ENCODE data around the gene MYCL.

The MYCL gene

DNA sequence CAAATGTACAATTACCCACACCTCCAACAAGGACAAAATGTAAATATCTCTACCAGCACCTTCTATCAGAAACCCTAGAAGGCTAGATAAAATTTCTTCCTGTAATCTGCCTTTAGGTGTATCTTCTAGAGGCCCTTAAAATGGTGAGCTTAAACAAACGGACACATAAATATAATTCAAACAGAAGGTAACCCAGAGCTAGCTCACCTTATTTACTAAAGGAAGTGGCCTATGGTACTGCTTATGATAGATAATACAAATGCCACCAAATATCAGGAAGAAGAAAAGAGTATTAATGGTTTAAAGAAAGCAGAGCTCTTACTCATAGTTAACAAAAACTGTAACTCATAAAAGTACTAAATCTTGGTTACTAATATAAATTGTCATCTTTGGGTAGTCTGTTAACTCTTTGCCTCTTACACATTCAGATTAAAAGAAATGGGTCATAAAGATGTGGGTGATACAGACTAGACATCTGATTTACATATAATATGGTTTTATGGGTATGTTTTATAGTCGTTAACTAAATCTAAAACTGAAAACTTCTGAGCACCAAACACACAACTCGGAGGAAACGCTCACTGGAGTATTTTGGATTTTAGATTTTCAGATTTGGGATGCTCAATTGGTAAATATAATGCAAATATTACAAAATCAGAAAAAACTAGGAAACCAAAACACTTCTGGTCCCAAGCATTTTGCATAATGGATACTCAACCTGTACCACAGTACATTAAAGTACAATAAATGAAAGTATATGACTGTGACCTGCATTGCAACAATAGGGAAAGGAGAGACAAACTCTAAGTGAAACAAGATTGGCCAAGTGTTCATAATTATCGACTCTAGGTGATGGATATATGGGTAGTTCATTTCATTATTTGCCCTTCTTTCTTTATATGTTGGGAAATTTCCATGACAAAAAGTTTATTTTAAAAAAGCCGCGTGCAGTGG is 41.6 kb downstream of the MYCL start:
- no peak overlapping the region for H3K9ac ChIP-seq (ENCODE audit: low read depth, low read length)
- H3K9me3 ChIP-seq (ENCODE audit: insufficient read depth, low read depth, low read length) = no peaks in the 10 kb centered on the region
- no peak overlapping the region for H3K27ac ChIP-seq (ENCODE audit: low read depth, low read length)
- H3K27me3 ChIP-seq (ENCODE audit: insufficient read depth, low read length) = no peaks in the 10 kb centered on the region
- peaks cover 3% of the 10 kb centered on the region; the same call in 1 of the 2 replicates for H3K4me1 ChIP-seq (ENCODE audit: insufficient read depth, low read length)
- H3K36me3 ChIP-seq (ENCODE audit: insufficient read depth, low read length) = peaks cover 19% of the 10 kb centered on the region
- WGBS = 94% methylated on average over 4 of the region's 7 CpGs
- no peak overlapping the region for H3K4me3 ChIP-seq (ENCODE audit: low read length)

DNA sequence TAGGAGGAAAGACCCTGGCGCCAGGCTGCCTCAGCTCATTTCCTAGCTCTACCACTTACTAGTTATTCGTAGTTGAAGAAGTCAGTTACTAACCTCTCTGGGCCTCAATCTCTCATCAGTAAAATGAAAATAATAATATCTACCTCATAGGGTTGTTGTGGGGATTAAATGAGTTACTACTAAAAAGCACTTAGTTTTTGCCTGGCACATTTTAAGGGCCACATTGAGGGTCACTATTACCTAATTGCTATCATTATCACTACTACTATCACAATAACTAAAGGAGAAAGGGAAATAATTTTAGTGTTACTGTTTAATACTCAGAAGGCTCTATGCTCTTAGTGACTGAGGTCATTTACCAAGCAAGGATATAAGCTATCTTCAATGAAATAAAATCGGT is 43.4 kb downstream of the MYCL start:
- no peak overlapping the region for H3K9ac ChIP-seq (ENCODE audit: low read depth, low read length)
- H3K27ac ChIP-seq (ENCODE audit: low read depth, low read length) = no peak overlapping the region
- no peak overlapping the region for H3K4me3 ChIP-seq (ENCODE audit: low read length)
- WGBS = 100% methylated on average over 1 of the region's 3 CpGs
- H3K9me3 ChIP-seq (ENCODE audit: insufficient read depth, low read depth, low read length) = no peaks in the 10 kb centered on the region
- peaks cover 3% of the 10 kb centered on the region; the same call in 1 of the 2 replicates for H3K4me1 ChIP-seq (ENCODE audit: insufficient read depth, low read length)
- no peaks in the 10 kb centered on the region for H3K27me3 ChIP-seq (ENCODE audit: insufficient read depth, low read length)
- H3K36me3 ChIP-seq (ENCODE audit: insufficient read depth, low read length) = peaks cover 35% of the 10 kb centered on the region

DNA sequence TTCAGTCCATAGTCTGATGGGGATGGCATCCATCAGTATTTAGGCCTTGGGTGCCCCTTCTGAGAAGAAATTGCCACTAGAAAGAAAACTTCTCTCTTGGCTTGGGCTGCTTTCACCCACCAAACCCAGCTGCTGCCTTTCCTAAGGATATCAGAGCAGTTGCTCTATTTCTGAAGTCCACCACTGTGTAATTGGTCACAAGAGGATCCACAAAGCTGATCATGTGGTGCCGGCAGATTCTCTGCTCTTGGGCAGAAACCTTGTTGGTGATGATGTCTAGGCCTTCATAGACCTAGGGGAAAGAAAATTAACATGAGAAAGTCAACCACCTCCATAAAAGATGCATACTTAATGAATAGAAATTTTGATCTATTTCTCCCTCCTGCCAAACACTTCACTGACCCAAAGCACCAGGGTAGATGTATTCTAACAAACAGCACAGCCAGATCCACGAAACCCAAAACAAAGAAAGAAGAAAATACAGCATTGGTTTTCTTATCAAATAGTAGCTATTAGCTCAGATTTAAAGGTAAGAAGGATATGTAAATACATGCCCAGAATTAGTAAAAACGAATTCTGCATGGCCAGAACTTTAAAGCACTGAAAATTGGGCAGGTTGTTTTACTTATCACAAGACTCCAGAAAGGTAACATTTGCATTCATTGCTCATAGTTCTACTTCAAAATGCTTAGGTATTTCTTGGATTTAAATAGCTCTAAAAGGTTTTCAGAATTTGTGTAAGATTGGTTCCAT is 44.4 kb downstream of the MYCL start:
- Histone ChIP-seq H3K27ac (ENCODE audit: low read depth, low read length) (no peak overlapping the region), H3K9me3 (ENCODE audit: insufficient read depth, low read depth, low read length) (no peaks in the 10 kb centered on the region), H3K27me3 (ENCODE audit: insufficient read depth, low read length) (no peaks in the 10 kb centered on the region), H3K36me3 (ENCODE audit: insufficient read depth, low read length) (peaks cover 44% of the 10 kb centered on the region), H3K4me1 (ENCODE audit: insufficient read depth, low read length) (peaks cover 3% of the 10 kb centered on the region; the same call in 1 of the 2 replicates), H3K4me3 (ENCODE audit: low read length) (no peak overlapping the region), H3K9ac (ENCODE audit: low read depth, low read length) (no peak overlapping the region)
- WGBS = 94% methylated on average over 2 of the region's 3 CpGs

DNA sequence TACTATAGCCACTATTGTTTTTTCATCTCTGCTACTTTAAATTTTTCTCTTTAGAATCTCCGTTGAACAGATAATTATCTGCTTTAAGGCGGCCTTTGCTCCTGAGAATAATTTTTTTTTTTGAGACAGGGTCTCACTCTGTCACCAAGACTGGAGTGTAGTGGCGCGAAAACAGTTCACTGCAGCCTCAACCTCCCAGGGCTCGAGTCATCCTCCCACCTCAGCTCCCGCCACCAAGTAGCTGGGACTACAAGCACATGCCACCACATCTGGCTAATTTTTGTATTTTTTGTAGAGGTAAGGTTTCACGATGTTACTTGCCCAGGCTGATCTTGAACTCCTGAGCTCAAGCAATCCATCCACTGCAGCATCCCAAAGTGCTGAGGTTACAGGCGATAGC is 47.0 kb downstream of the MYCL start:
- Histone ChIP-seq H3K4me3 (ENCODE audit: low read length) (no peak overlapping the region), H3K4me1 (ENCODE audit: insufficient read depth, low read length) (peaks cover 3% of the 10 kb centered on the region; the same call in 1 of the 2 replicates), H3K9me3 (ENCODE audit: insufficient read depth, low read depth, low read length) (no peaks in the 10 kb centered on the region), H3K27me3 (ENCODE audit: insufficient read depth, low read length) (no peaks in the 10 kb centered on the region), H3K36me3 (ENCODE audit: insufficient read depth, low read length) (peaks cover 66% of the 10 kb centered on the region), H3K9ac (ENCODE audit: low read depth, low read length) (no peak overlapping the region), H3K27ac (ENCODE audit: low read depth, low read length) (no peak overlapping the region)
- WGBS = 97% methylated on average over 8 of the region's 8 CpGs

DNA sequence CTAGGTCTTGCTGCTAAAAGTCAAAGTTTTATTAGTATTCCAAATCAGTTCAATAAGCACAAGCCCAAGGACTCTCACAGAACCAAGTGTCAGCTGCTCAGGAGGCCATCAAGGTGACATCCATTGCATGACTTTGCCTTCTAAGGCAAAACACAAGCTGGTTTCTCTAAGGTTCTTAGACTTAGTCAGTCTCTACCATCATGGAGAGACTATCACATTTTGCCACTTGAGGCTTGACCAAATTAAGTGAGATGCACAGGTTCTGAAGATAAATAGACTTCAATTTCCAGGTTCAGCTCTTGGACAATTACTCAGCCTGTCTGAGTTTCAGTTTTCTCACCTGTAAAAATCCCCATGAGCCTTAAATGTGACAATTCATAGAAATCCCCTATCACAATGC is 47.4 kb downstream of the MYCL start:
- H3K4me3 ChIP-seq (ENCODE audit: low read length) = no peak overlapping the region
- peaks cover 3% of the 10 kb centered on the region; the same call in 1 of the 2 replicates for H3K4me1 ChIP-seq (ENCODE audit: insufficient read depth, low read length)
- H3K27ac ChIP-seq (ENCODE audit: low read depth, low read length) = no peak overlapping the region
- peaks cover 70% of the 10 kb centered on the region for H3K36me3 ChIP-seq (ENCODE audit: insufficient read depth, low read length)
- H3K9me3 ChIP-seq (ENCODE audit: insufficient read depth, low read depth, low read length) = no peaks in the 10 kb centered on the region
- no peak overlapping the region for H3K9ac ChIP-seq (ENCODE audit: low read depth, low read length)
- no peaks in the 10 kb centered on the region for H3K27me3 ChIP-seq (ENCODE audit: insufficient read depth, low read length)

DNA sequence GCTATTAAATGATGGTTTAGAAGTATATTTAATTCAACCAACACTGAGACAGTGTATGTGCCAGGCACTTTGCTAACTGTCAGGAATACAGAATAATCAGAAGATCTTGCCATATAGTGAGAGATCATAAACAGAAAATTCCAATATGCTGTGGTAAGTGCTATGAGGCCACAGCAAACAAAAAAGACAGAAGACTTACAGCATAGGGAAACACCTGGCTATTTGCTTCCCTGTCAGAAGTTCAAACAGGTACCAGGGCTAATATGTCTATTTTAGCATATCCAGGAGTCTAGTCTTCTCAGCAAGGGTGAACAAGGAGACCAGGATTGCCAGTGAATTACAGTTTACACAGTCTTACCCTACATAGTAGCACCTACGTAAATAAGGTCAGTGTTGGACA is 48.8 kb downstream of the MYCL start:
- Histone ChIP-seq H3K27ac (ENCODE audit: low read depth, low read length) (no peak overlapping the region), H3K4me1 (ENCODE audit: insufficient read depth, low read length) (peaks cover 3% of the 10 kb centered on the region; the same call in 1 of the 2 replicates), H3K27me3 (ENCODE audit: insufficient read depth, low read length) (no peaks in the 10 kb centered on the region), H3K9me3 (ENCODE audit: insufficient read depth, low read depth, low read length) (no peaks in the 10 kb centered on the region), H3K36me3 (ENCODE audit: insufficient read depth, low read length) (peaks cover 81% of the 10 kb centered on the region), H3K9ac (ENCODE audit: low read depth, low read length) (no peak overlapping the region), H3K4me3 (ENCODE audit: low read length) (no peak overlapping the region)
- 92% methylated on average over 1 of the region's 1 CpG for WGBS

DNA sequence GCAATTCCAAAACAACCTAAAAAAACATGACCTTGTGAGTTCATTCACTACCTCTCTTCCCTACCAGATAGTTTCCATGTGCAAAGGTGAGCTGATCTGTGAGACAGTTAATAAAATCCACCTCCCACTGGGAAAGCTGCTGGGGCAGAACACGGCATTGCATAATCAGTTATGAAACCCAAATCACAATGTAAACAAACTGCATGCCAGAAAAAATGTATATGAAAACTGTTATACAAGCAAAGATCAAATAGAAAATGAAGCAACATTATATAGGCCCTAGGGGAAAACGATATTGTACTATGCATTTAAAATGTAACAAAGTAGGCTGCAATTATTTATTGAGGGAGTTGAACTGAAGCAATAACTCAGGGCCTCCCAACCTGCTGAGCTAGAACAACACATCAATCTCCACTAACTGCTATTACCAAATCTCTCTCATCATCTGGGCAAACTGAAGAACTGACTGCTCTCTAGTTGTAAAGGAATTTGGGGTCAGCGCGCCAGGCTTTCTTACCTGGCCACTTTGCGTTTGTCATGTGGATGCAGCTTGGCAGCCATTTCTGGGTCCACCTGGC is 49.4 kb downstream of the MYCL start:
- no peaks in the 10 kb centered on the region; the same call in 1 of the 2 replicates for H3K4me1 ChIP-seq (ENCODE audit: insufficient read depth, low read length)
- H3K4me3 ChIP-seq (ENCODE audit: low read length) = no peak overlapping the region
- H3K9ac ChIP-seq (ENCODE audit: low read depth, low read length) = no peak overlapping the region
- peaks cover 86% of the 10 kb centered on the region for H3K36me3 ChIP-seq (ENCODE audit: insufficient read depth, low read length)
- no peaks in the 10 kb centered on the region for H3K9me3 ChIP-seq (ENCODE audit: insufficient read depth, low read depth, low read length)
- 96% methylated on average over 5 of the region's 5 CpGs for WGBS
- no peaks in the 10 kb centered on the region for H3K27me3 ChIP-seq (ENCODE audit: insufficient read depth, low read length)
- H3K27ac ChIP-seq (ENCODE audit: low read depth, low read length) = no peak overlapping the region

DNA sequence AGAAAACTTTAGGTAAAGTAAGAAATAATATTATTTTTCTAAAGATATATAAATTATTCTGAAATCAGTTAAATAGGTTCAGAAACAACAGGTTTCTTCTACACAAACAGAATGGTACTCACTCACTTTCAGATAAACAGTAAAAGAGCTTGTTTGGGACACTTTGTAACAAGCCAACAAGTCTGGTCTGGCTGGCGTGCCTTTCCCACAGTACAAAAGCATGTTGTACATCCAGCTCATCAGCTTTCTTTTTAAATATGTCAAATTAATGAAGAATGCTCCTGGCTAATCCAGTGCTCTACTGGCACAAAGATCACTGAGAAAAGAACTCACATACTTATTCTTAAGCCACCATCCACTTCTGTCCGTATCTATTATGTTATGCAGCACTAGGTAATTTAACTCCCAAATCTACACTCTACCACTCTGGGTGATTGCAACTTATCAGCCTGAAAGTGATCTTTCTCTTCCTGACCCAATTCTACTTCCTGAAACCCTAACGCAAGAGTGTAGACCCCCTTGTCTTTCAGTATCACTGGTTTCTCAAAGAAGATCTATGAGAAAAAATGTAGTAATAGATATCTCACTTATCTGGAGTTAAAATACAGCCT is 51.0 kb downstream of the MYCL start:
- no peak overlapping the region for H3K27ac ChIP-seq (ENCODE audit: low read depth, low read length)
- no peaks in the 10 kb centered on the region for H3K27me3 ChIP-seq (ENCODE audit: insufficient read depth, low read length)
- H3K4me1 ChIP-seq (ENCODE audit: insufficient read depth, low read length) = no peaks in the 10 kb centered on the region
- H3K4me3 ChIP-seq (ENCODE audit: low read length) = no peak overlapping the region
- no peaks in the 10 kb centered on the region for H3K9me3 ChIP-seq (ENCODE audit: insufficient read depth, low read depth, low read length)
- 96% methylated on average over 3 of the region's 3 CpGs for WGBS
- H3K9ac ChIP-seq (ENCODE audit: low read depth, low read length) = no peak overlapping the region
- peaks cover 89% of the 10 kb centered on the region for H3K36me3 ChIP-seq (ENCODE audit: insufficient read depth, low read length)

DNA sequence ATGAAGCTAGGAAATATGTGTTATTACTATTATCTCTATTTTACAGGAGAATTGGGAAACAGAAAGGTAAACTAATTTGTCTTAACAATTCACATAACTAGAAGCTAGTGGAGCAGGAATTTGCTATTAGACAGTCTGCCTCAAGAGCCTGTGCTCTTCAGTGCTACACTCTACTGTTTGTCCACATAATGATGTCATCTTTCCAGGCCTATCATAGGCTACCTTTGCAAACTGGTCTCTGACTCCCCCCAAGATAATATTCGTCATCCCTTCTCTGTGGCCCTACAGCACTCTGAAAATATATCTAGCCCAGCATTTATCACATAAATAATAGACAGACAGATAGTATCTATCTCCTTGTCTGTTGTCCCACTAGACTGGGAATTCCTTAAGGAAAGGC is 52.5 kb downstream of the MYCL start:
- Histone ChIP-seq H3K9me3 (ENCODE audit: insufficient read depth, low read depth, low read length) (no peaks in the 10 kb centered on the region), H3K4me1 (ENCODE audit: insufficient read depth, low read length) (no peaks in the 10 kb centered on the region), H3K4me3 (ENCODE audit: low read length) (no peak overlapping the region), H3K27me3 (ENCODE audit: insufficient read depth, low read length) (no peaks in the 10 kb centered on the region), H3K9ac (ENCODE audit: low read depth, low read length) (no peak overlapping the region), H3K36me3 (ENCODE audit: insufficient read depth, low read length) (peaks cover 89% of the 10 kb centered on the region), H3K27ac (ENCODE audit: low read depth, low read length) (no peak overlapping the region)
- WGBS = 97% methylated on average over 1 of the region's 1 CpG

DNA sequence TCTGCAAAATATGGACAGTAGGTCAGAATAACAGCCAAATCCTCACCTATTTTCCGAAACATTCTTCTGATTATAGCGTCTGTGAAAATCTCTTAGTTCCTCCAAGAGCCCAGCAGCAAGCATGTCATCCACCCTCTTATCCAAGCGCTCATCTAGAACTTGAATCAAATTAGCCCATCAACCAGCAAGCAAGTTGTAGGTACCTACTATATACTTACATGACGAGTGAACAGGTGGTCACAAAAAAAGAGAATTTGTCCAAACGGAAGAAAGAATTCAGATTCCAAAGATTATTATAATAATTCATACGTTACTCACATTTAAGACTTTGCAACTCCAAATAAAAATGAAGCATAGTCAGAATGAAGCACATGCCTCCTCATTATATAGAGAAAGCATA is 53.8 kb downstream of the MYCL start:
- Histone ChIP-seq H3K4me1 (ENCODE audit: insufficient read depth, low read length) (no peaks in the 10 kb centered on the region), H3K27me3 (ENCODE audit: insufficient read depth, low read length) (no peaks in the 10 kb centered on the region), H3K36me3 (ENCODE audit: insufficient read depth, low read length) (peaks cover 93% of the 10 kb centered on the region), H3K9ac (ENCODE audit: low read depth, low read length) (no peak overlapping the region), H3K27ac (ENCODE audit: low read depth, low read length) (no peak overlapping the region), H3K9me3 (ENCODE audit: insufficient read depth, low read depth, low read length) (no peaks in the 10 kb centered on the region), H3K4me3 (ENCODE audit: low read length) (no peak overlapping the region)
- WGBS = 91% methylated on average over 6 of the region's 6 CpGs

DNA sequence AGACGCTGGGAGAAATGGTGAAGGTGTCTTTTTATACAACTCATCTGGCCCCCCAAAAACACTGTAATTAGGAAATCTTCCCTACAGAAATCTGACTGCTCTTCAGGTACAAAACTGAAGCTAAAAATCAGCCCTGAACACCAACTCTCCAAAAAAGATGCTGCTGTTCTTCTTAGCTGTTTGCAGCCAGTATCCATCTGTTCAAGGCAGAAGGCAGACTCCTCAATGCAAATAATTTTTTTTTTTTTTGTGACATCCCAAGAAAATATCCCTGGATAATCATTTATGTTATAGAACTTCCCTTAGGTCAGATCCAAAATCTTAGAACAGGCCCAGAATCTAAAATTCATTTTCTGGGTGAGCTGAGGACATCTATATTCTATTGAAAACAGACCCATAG is 54.9 kb downstream of the MYCL start:
- H3K36me3 ChIP-seq (ENCODE audit: insufficient read depth, low read length) = peaks cover 93% of the 10 kb centered on the region
- WGBS = no CpG with 5 or more reads among the region's 1 CpG
- H3K9ac ChIP-seq (ENCODE audit: low read depth, low read length) = no peak overlapping the region
- H3K27me3 ChIP-seq (ENCODE audit: insufficient read depth, low read length) = no peaks in the 10 kb centered on the region
- H3K4me1 ChIP-seq (ENCODE audit: insufficient read depth, low read length) = no peaks in the 10 kb centered on the region
- H3K9me3 ChIP-seq (ENCODE audit: insufficient read depth, low read depth, low read length) = no peaks in the 10 kb centered on the region
- no peak overlapping the region for H3K4me3 ChIP-seq (ENCODE audit: low read length)
- no peak overlapping the region for H3K27ac ChIP-seq (ENCODE audit: low read depth, low read length)

Measured in HUES64 (cell line).